Measurements from ENCODE around the gene GABRA4.

Gene GABRA4

DNA sequence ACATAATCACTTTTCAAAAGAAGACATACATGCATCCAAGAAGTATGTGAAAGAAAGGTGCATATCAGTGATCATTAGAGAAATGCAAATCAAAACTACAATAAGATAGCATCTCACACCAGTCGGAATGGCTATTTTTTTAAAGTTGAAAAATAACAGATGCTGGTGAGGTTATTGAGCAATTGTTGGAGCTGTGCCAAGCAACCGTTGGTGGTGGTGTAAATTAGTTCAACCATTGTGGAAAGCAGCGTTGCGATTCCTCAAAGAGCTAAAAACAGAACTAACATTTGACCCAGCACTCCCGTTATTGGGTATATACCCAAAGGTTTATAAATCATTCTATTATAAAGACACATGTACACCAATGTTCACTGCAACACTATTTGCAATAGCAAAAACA is 98.6 kb downstream of the GABRA4 start:
- TF ChIP-seq, protein P1, sequence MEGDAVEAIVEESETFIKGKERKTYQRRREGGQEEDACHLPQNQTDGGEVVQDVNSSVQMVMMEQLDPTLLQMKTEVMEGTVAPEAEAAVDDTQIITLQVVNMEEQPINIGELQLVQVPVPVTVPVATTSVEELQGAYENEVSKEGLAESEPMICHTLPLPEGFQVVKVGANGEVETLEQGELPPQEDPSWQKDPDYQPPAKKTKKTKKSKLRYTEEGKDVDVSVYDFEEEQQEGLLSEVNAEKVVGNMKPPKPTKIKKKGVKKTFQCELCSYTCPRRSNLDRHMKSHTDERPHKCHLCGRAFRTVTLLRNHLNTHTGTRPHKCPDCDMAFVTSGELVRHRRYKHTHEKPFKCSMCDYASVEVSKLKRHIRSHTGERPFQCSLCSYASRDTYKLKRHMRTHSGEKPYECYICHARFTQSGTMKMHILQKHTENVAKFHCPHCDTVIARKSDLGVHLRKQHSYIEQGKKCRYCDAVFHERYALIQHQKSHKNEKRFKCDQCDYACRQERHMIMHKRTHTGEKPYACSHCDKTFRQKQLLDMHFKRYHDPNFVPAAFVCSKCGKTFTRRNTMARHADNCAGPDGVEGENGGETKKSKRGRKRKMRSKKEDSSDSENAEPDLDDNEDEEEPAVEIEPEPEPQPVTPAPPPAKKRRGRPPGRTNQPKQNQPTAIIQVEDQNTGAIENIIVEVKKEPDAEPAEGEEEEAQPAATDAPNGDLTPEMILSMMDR (IDR thresholded peaks at IDR 0.05; ENCODE audit: unreplicated experiment in 3 of 3) = no peak
- H3K27ac Mint-ChIP-seq = no peak overlapping the region
- no peak overlapping the region for H3K4me3 Mint-ChIP-seq
- H3K36me3 Mint-ChIP-seq (ENCODE audit: low read depth) = no peaks in the 10 kb centered on the region
- no peaks in the 10 kb centered on the region for H3K9me3 Mint-ChIP-seq
- no peaks in the 10 kb centered on the region for H3K27me3 Mint-ChIP-seq (ENCODE audit: low read depth)
- H3K4me1 Mint-ChIP-seq = no peaks in the 10 kb centered on the region

DNA sequence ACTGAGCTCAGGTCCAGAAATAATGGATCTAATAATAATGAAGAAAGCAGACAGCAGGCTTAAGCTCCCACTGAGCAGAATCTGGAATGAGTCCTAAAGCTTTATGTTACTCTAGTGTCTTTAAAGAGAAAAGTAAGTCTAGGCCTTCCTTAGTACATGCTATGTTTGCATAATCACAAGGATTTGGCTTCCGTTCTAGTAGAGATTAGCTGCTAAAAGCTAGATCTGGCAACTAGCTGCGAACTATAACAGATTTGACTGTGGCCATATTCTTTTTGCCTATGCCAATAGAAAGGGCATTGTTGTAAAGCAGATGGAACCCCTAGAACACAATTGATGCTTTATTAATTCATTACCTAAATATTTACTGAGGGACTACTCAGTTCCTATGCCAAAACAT is 103.3 kb downstream of the GABRA4 start:
- no peaks in the 10 kb centered on the region for H3K9me3 Mint-ChIP-seq
- no peak overlapping the region for H3K27ac Mint-ChIP-seq
- H3K27me3 Mint-ChIP-seq (ENCODE audit: low read depth) = no peaks in the 10 kb centered on the region
- H3K36me3 Mint-ChIP-seq (ENCODE audit: low read depth) = no peaks in the 10 kb centered on the region
- no peaks in the 10 kb centered on the region for H3K4me1 Mint-ChIP-seq
- TF ChIP-seq, protein P1 (IDR thresholded peaks at IDR 0.05; ENCODE audit: unreplicated experiment in 3 of 3) = no peak
- H3K4me3 Mint-ChIP-seq = no peak overlapping the region

DNA sequence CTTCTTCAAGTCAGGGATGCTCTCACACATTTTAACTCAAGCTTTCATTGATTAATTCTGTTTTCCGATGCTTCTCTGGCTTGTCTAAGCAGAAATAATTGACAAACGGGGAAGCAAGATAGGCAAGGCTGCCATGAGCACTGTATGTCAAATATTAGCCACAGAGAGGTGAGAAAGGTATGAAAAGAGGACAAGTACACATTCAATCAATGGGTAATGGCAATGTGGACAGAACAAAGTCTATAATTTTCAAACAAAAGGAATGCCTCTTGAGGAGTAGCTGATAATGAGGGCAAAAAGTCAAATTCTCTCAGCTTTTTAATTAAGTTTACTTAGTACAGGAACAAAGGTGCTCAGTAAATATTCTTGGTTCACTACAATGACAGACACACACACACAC is 104.0 kb downstream of the GABRA4 start:
- H3K27me3 Mint-ChIP-seq (ENCODE audit: low read depth) = no peaks in the 10 kb centered on the region
- H3K4me3 Mint-ChIP-seq = no peak overlapping the region
- H3K9me3 Mint-ChIP-seq = no peaks in the 10 kb centered on the region
- no peak overlapping the region for H3K27ac Mint-ChIP-seq
- H3K36me3 Mint-ChIP-seq (ENCODE audit: low read depth) = no peaks in the 10 kb centered on the region
- H3K4me1 Mint-ChIP-seq = no peaks in the 10 kb centered on the region
- TF ChIP-seq, protein P1 (IDR thresholded peaks at IDR 0.05; ENCODE audit: unreplicated experiment in 3 of 3) = no peak

GRCh38 chr4:46886711-46887110 is 106.7 kb downstream of the GABRA4 start:
- Mint-ChIP-seq H3K4me3 (no peak overlapping the region), H3K9me3 (no peaks in the 10 kb centered on the region)

DNA sequence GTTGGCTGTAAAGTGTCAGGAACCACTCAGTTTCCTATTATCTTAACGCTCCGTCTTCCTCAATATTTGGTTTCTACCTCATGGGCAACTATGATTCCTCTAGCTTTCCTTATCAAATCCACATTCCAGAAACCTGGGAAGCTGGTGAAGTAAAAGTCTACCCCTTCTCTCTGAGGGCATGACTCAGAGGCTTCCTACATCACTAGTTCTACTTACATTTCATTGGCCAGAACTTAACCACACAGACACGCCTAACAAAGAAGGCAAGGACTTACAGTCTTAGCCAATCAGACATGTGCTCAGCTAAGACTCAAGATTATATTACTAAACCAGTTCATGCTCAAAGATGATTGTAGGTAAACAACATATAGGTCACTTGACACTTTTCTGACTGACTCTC is 114.7 kb downstream of the GABRA4 start:
- no peaks in the 10 kb centered on the region for H3K27me3 Mint-ChIP-seq (ENCODE audit: low read depth)
- no peaks in the 10 kb centered on the region for H3K4me1 Mint-ChIP-seq
- no peaks in the 10 kb centered on the region for H3K9me3 Mint-ChIP-seq
- H3K4me3 Mint-ChIP-seq = no peak overlapping the region
- H3K36me3 Mint-ChIP-seq (ENCODE audit: low read depth) = no peaks in the 10 kb centered on the region
- TF ChIP-seq, protein P1 (IDR thresholded peaks at IDR 0.05; ENCODE audit: unreplicated experiment in 3 of 3) = no peak
- H3K27ac Mint-ChIP-seq = no peak overlapping the region

More at GRCh38 chr4:46886711-46887110, 106.7 kb downstream of the GABRA4 start:
- Mint-ChIP-seq H3K36me3 (ENCODE audit: low read depth) (no peaks in the 10 kb centered on the region), H3K27ac (no peak overlapping the region), H3K27me3 (ENCODE audit: low read depth) (no peaks in the 10 kb centered on the region), H3K4me1 (no peaks in the 10 kb centered on the region)
- TF ChIP-seq, protein P1 (IDR thresholded peaks at IDR 0.05; ENCODE audit: unreplicated experiment in 3 of 3) = peak; percentile 53 to 55 (median 55)

DNA sequence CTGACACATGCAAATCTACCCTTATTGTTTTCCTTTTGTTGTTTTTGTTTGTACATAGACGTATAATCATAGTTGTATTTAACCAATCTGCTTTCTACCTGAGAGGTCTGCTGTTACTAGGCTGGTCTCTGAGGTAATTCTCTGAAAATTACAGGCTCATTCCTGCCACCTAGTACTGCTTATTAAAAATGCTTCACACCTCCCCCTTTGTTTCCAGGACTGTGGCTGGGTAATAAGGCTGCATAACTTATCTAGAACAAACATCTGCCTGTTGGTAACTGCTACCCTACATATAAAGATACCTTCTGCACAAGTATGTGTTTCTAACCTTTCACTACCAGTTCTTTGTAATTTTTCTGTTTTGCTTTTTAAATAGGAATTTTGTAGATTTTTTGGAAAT is 118.6 kb downstream of the GABRA4 start:
- Mint-ChIP-seq H3K27ac (no peak overlapping the region), H3K27me3 (ENCODE audit: low read depth) (no peaks in the 10 kb centered on the region), H3K9me3 (peaks cover 2% of the 10 kb centered on the region), H3K4me3 (no peak overlapping the region), H3K4me1 (no peaks in the 10 kb centered on the region), H3K36me3 (ENCODE audit: low read depth) (no peaks in the 10 kb centered on the region)
- TF ChIP-seq, protein P1 (IDR thresholded peaks at IDR 0.05; ENCODE audit: unreplicated experiment in 3 of 3) = no peak
